Bone marrow (tissue), 2 donors: Measurements from ENCODE around the gene GPR150.

Experiments used
- DNase-seq, 2 donors: peaks; one replicate each; lab custom pipeline; 2025; lab: John Stamatoyannopoulos, UW

The GPR150 gene

GRCh38 chr5:95620030-95620869 lies at the start of gene GPR150:
GPR150 (plus strand) TSS chr5:95620087; CDS start chr5:95620276, 189 bp downstream.
- peak in 1 of 2 donors; percentile 36 for DNase-seq

- no peak for DNase-seq
Observed at GRCh38 chr5:95572016-95572415, 47.9 kb upstream of the GPR150 start.

GRCh38 chr5:95581576-95581975 lies 38.3 kb upstream of the GPR150 start:
- DNase-seq: no peak

GRCh38 chr5:95583992-95584391 lies 35.9 kb upstream of the GPR150 start:
- no peak for DNase-seq

- DNase-seq: no peak
Observed at GRCh38 chr5:95590880-95591279, 29.0 kb upstream of the GPR150 start.

GRCh38 chr5:95591490-95591901 lies 28.4 kb upstream of the GPR150 start:
- DNase-seq: no peak

- DNase-seq: no peak
Observed at GRCh38 chr5:95595289-95595931, 24.5 kb upstream of the GPR150 start.

- DNase-seq: no peak
Observed at GRCh38 chr5:95599252-95599651, 20.6 kb upstream of the GPR150 start.

- DNase-seq: no peak
Observed at GRCh38 chr5:95600557-95600956, 19.3 kb upstream of the GPR150 start.

GRCh38 chr5:95605786-95606185 lies 14.1 kb upstream of the GPR150 start:
- DNase-seq: no peak

GRCh38 chr5:95606419-95606818 lies 13.5 kb upstream of the GPR150 start:
- no peak for DNase-seq

- DNase-seq: no peak
Observed at GRCh38 chr5:95609711-95610110, 10.2 kb upstream of the GPR150 start.

- no peak for DNase-seq
Observed at GRCh38 chr5:95610546-95610945, 9.3 kb upstream of the GPR150 start.

GRCh38 chr5:95611396-95611795 lies 8.5 kb upstream of the GPR150 start:
- no peak for DNase-seq

- DNase-seq: no peak
Observed at GRCh38 chr5:95613514-95613913, 6.4 kb upstream of the GPR150 start.

GRCh38 chr5:95615164-95615467 lies 4.8 kb upstream of the GPR150 start:
- no peak for DNase-seq

- no peak for DNase-seq
Observed at GRCh38 chr5:95617057-95617456, 2.8 kb upstream of the GPR150 start.

- no peak for DNase-seq
Observed at GRCh38 chr5:95619096-95619495, 791 bp upstream of the GPR150 start.

- DNase-seq: no peak
Observed at GRCh38 chr5:95619514-95620029, 315 bp upstream of the GPR150 start.

GRCh38 chr5:95620870-95621838 lies 1.3 kb downstream of the GPR150 start:
- peak in 1 of 2 donors; percentile 35 for DNase-seq

- no peak for DNase-seq
Observed at GRCh38 chr5:95621839-95622629, 2.1 kb downstream of the GPR150 start.
